Lower leg skin (tissue), 3 donors: ENCODE data around the gene DLGAP1.

Experiments
- POLR2A ChIP-seq, 2 donors: fragments of 450-650 bp; IDR thresholded peaks; one replicate each; pipeline ENCODE4 v1.6.1; 2016 to 2017; ENCODE audit warnings: antibody characterized with exemption in 2 of 2, mild to moderate bottlenecking in 1 of 2, moderate library complexity in 1 of 2
- TF ChIP-seq, protein P1 (sequence below), 3 donors: fragments of 450-650 bp; IDR thresholded peaks; one replicate each; pipeline ENCODE4 v1.5.1; 2016; ENCODE audit warnings: antibody characterized with exemption in 3 of 3, mild to moderate bottlenecking in 3 of 3, moderate library complexity in 2 of 3

DNA sequence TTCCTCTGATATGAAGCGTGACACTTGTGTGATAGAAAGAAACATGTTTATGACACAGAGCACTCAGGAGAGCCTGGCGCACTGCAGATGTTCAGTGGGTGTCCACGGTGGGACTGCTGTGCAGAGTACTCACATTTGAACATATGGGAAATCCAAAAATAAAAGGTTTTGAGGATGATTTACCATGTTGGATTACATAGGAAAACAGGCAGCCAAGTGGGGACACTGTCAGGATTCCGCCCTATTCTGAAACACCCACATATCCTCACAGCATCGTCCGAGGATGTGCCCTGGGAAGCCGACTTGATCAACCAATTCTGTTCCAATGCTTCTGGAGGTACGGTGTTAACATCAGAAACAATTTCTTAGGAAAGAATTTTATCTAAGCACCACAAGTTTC, 741.4 kb downstream of the DLGAP1 start:
- TF ChIP-seq, protein P1, sequence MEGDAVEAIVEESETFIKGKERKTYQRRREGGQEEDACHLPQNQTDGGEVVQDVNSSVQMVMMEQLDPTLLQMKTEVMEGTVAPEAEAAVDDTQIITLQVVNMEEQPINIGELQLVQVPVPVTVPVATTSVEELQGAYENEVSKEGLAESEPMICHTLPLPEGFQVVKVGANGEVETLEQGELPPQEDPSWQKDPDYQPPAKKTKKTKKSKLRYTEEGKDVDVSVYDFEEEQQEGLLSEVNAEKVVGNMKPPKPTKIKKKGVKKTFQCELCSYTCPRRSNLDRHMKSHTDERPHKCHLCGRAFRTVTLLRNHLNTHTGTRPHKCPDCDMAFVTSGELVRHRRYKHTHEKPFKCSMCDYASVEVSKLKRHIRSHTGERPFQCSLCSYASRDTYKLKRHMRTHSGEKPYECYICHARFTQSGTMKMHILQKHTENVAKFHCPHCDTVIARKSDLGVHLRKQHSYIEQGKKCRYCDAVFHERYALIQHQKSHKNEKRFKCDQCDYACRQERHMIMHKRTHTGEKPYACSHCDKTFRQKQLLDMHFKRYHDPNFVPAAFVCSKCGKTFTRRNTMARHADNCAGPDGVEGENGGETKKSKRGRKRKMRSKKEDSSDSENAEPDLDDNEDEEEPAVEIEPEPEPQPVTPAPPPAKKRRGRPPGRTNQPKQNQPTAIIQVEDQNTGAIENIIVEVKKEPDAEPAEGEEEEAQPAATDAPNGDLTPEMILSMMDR (IDR thresholded peaks at IDR 0.05) = no peak
- TF ChIP-seq POLR2A (IDR thresholded peaks at IDR 0.05) = no peak
